Measurements from ENCODE around the gene SPPL3. TPM values are rescaled to one million over a fixed set of nuclear protein-coding genes. Genes with fewer than 3 reads are reported as not detected.

Gene SPPL3
- total and polyA plus RNA-seq, 7 donors, result 7.3 to 24.2 (median 17.5) TPM

DNA sequence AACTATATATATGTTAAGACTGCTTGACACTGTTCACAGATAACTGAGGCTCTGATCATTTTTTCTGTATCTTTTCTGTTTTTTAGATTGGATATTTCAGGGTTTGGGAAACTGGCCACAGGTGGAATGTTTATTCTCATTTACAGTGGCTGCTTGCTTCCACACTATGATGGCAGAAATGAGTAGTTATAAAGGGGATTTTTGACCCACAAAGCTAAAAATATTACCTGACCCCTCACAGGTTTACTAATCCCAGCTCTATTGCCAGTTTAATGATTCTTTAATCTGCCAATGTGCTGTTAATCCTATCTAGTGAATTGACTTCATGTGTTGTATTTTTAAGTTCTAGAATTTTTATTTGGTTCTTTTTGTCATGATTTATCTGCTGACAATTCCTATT lies 148.9 kb downstream of the SPPL3 start:
- DNase-seq, result no peak
- H3K9me3 ChIP-seq, result no peaks in the 10 kb centered on the region
- intact Hi-C loops (cut with DNase I), result no loop called here
- H3K4me3 ChIP-seq, result no peak overlapping the region
- TF ChIP-seq, protein P1, sequence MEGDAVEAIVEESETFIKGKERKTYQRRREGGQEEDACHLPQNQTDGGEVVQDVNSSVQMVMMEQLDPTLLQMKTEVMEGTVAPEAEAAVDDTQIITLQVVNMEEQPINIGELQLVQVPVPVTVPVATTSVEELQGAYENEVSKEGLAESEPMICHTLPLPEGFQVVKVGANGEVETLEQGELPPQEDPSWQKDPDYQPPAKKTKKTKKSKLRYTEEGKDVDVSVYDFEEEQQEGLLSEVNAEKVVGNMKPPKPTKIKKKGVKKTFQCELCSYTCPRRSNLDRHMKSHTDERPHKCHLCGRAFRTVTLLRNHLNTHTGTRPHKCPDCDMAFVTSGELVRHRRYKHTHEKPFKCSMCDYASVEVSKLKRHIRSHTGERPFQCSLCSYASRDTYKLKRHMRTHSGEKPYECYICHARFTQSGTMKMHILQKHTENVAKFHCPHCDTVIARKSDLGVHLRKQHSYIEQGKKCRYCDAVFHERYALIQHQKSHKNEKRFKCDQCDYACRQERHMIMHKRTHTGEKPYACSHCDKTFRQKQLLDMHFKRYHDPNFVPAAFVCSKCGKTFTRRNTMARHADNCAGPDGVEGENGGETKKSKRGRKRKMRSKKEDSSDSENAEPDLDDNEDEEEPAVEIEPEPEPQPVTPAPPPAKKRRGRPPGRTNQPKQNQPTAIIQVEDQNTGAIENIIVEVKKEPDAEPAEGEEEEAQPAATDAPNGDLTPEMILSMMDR (IDR thresholded peaks at IDR 0.05), result no peak
- no peaks in the 10 kb centered on the region for H3K36me3 ChIP-seq (ENCODE audit: insufficient read depth in 1 of 2, low read depth in 1 of 2)
- ATAC-seq, result no peak
- no peaks in the 10 kb centered on the region for H3K27me3 ChIP-seq (ENCODE audit: insufficient read depth in 3 of 3, low read length in 2 of 3)
- H3K27ac ChIP-seq, result no peak overlapping the region
- H3K4me1 ChIP-seq, result peaks cover 25% of the 10 kb centered on the region

DNA sequence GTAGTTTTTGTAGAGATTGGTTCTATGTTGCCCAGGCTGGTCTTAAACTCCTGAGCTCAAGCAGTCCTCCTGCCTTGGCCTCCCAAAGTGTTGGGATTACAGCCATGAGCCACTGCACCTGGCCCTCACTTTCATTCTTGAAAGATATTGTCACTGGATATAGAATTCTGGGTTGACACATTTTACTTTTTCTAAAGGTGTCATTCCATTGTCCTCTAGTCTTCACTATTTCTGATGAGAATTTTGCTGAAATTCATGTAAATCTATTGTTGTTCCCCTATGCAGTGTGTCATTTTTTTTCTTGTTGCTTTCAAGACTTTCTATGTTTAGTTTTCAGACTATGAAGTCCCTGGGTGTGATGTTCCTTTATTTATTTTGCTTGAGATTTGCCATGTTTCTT lies 149.4 kb downstream of the SPPL3 start:
- ATAC-seq, result no peak
- no peaks in the 10 kb centered on the region for H3K27me3 ChIP-seq (ENCODE audit: insufficient read depth in 3 of 3, low read length in 2 of 3)
- no peaks in the 10 kb centered on the region for H3K36me3 ChIP-seq (ENCODE audit: insufficient read depth in 1 of 2, low read depth in 1 of 2)
- intact Hi-C loops (cut with DNase I), result no loop called here
- H3K4me3 ChIP-seq, result no peak overlapping the region
- H3K27ac ChIP-seq, result no peak overlapping the region
- H3K9me3 ChIP-seq, result no peaks in the 10 kb centered on the region
- TF ChIP-seq, protein P1 (IDR thresholded peaks at IDR 0.05), result no peak
- H3K4me1 ChIP-seq, result peaks cover 20% of the 10 kb centered on the region
- DNase-seq, result no peak

DNA sequence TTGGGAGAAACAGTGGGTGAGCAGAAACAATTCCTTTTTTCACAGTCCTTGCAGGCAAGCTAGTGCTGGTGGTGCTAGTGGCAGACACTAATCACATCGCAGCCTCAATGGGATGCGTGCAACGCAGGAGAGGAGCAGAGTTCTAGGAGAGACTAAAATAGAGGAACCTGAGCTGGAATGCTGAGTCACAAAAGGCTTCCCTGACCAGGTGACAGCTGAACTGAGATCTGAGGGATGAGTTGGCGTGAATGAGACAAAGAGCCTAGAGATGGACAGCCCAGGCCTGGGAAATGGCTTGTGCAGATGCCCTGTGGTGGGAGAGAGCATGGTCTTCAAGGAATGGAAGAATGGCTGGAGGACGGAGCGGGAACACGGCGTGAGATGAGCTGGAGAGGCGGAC lies 152.8 kb downstream of the SPPL3 start:
- H3K27me3 ChIP-seq (ENCODE audit: insufficient read depth in 3 of 3, low read length in 2 of 3), result no peaks in the 10 kb centered on the region
- TF ChIP-seq, protein P1 (IDR thresholded peaks at IDR 0.05), result no peak
- no peak overlapping the region for H3K27ac ChIP-seq
- no peaks in the 10 kb centered on the region for H3K36me3 ChIP-seq (ENCODE audit: insufficient read depth in 1 of 2, low read depth in 1 of 2)
- intact Hi-C loops (cut with DNase I), result no loop called here
- ATAC-seq, result peak; percentile 54 to 74 (median 67)
- H3K4me3 ChIP-seq, result no peak overlapping the region
- 83 to 91% (median 84%) methylated on average over 9 of the region's 9 CpGs for WGBS, 3 donors
- no peaks in the 10 kb centered on the region for H3K9me3 ChIP-seq
- no peak for DNase-seq
- H3K4me1 ChIP-seq, result no peaks in the 10 kb centered on the region

DNA sequence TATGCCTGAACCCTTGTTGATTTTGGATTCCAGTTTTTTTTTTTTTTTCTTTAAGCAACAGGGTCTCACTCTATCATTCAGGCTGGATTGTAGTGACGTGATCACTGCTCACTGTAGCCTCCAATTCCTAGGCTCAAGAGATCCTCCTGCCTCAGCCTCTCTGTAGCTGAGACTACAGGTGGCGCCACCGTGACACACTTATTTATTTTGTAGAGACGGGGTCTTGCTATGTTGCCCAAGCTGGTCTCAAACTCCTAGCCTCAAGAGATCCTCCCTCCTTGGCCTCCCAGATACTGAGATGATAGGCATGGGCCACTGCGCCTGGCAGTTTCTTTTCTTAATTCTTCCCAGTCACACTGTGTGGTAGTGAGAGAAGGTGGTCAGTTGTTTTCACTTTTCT lies 153.4 kb downstream of the SPPL3 start:
- intact Hi-C loops (cut with DNase I), result no loop called here
- Histone ChIP-seq H3K36me3 (ENCODE audit: insufficient read depth in 1 of 2, low read depth in 1 of 2) (no peaks in the 10 kb centered on the region), H3K27ac (no peak overlapping the region), H3K27me3 (ENCODE audit: insufficient read depth in 3 of 3, low read length in 2 of 3) (no peaks in the 10 kb centered on the region), H3K4me3 (no peak overlapping the region), H3K4me1 (no peaks in the 10 kb centered on the region), H3K9me3 (no peaks in the 10 kb centered on the region)
- 94 to 96% (median 96%) methylated on average over 5 of the region's 5 CpGs for WGBS, 3 donors
- no peak for DNase-seq
- ATAC-seq, result no peak
- TF ChIP-seq, protein P1 (IDR thresholded peaks at IDR 0.05), result no peak

DNA sequence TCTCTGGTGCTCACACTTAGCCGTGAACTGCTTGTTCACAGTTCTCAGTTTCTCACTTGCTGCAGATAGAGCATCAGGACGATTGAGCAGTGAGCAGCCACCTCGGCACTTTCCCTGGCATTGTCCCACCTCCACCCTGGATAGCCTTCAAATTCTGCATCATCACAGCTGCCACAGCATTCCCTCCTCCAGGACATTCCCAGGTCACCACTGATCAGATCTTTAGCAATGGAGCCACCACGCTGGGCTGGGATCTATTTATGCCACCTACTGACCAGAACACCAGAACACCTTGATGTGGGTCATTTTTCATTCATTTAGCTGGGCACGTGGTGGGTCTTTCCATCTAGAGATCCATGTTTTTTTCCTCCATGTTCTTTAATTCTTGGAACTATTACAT lies 154.9 kb downstream of the SPPL3 start:
- ATAC-seq (peak; percentile 31 to 53 (median 42)), DNase-seq (no peak)
- 43 to 57% (median 44%) methylated on average over 5 of the region's 5 CpGs for WGBS, 3 donors
- no peaks in the 10 kb centered on the region for H3K36me3 ChIP-seq (ENCODE audit: insufficient read depth in 1 of 2, low read depth in 1 of 2)
- TF ChIP-seq, protein P1 (IDR thresholded peaks at IDR 0.05), result no peak
- H3K9me3 ChIP-seq, result no peaks in the 10 kb centered on the region
- H3K27me3 ChIP-seq (ENCODE audit: insufficient read depth in 3 of 3, low read length in 2 of 3), result no peaks in the 10 kb centered on the region
- no peak overlapping the region for H3K27ac ChIP-seq
- intact Hi-C loops (cut with DNase I), result no loop called here
- no peak overlapping the region for H3K4me3 ChIP-seq
- H3K4me1 ChIP-seq, result no peaks in the 10 kb centered on the region
